T47D (cell line): ENCODE data around the gene UVSSA.

Experiments
- DNase-seq, 2 experiments: peaks; one replicate each; pipeline versions ENCODE4 v3.0.0 to v3.0.0-alpha.2; 2011 to 2012; ENCODE audit warnings: low read depth in 1 of 2, low spot score in 1 of 2
- JUND ChIP-seq: IDR thresholded peaks from 2 replicates; pipeline ENCODE4 v1.6.1; 2012; ENCODE audit warnings: low read depth
- in situ Hi-C: cut with HindIII; loops from 2 replicates; pipeline ENCODE4 v1.10.0; 2016; ENCODE audit warnings: low sequenced_read_pairs, low pct_unique_long_range_greater_than_20kb

Gene UVSSA

GRCh38 chr4:1377606-1378261, 30.7 kb downstream of the UVSSA start:
- no peak for DNase-seq
- in situ Hi-C loops, result no loop called here
- no peak for TF ChIP-seq JUND

GRCh38 chr4:1378559-1379231, 31.7 kb downstream of the UVSSA start:
- no peak for TF ChIP-seq JUND
- in situ Hi-C loops, result no loop called here
- no peak for DNase-seq

- in situ Hi-C loops, result no loop called here
- TF ChIP-seq JUND, result no peak
- no peak for DNase-seq
These were observed 32.4 kb downstream of the UVSSA start for GRCh38 chr4:1379351-1379781.

GRCh38 chr4:1379801-1380331, 32.9 kb downstream of the UVSSA start:
- in situ Hi-C loops, result no loop called here
- no peak for DNase-seq
- TF ChIP-seq JUND, result no peak

- in situ Hi-C loops, result no loop called here
- no peak for TF ChIP-seq JUND
- DNase-seq, result no peak
These were observed 33.6 kb downstream of the UVSSA start for GRCh38 chr4:1380368-1381151.

- TF ChIP-seq JUND, result no peak
- in situ Hi-C loops, result no loop called here
- DNase-seq, result no peak
These were observed 34.2 kb downstream of the UVSSA start for GRCh38 chr4:1381181-1381621.

- in situ Hi-C loops, result no loop called here
- no peak for TF ChIP-seq JUND
- DNase-seq, result no peak
These were observed 35.0 kb downstream of the UVSSA start for GRCh38 chr4:1381944-1382541.

- no peak for DNase-seq
- in situ Hi-C loops, result no loop called here
- no peak for TF ChIP-seq JUND
These were observed 36.0 kb downstream of the UVSSA start for GRCh38 chr4:1382776-1383727.

GRCh38 chr4:1383728-1384591, 37.0 kb downstream of the UVSSA start:
- no peak for DNase-seq
- in situ Hi-C loops, result no loop called here
- no peak for TF ChIP-seq JUND

GRCh38 chr4:1384675-1385372, 37.8 kb downstream of the UVSSA start:
- in situ Hi-C loops, result no loop called here
- no peak for DNase-seq
- TF ChIP-seq JUND, result no peak
